ENCODE results near the gene RTP5.
"Not testable (repeated sequence)": the region's sequence is repeated elsewhere in the genome, so short reads cannot be mapped to it uniquely, and the experiment has no call there.

Gene RTP5

DNA sequence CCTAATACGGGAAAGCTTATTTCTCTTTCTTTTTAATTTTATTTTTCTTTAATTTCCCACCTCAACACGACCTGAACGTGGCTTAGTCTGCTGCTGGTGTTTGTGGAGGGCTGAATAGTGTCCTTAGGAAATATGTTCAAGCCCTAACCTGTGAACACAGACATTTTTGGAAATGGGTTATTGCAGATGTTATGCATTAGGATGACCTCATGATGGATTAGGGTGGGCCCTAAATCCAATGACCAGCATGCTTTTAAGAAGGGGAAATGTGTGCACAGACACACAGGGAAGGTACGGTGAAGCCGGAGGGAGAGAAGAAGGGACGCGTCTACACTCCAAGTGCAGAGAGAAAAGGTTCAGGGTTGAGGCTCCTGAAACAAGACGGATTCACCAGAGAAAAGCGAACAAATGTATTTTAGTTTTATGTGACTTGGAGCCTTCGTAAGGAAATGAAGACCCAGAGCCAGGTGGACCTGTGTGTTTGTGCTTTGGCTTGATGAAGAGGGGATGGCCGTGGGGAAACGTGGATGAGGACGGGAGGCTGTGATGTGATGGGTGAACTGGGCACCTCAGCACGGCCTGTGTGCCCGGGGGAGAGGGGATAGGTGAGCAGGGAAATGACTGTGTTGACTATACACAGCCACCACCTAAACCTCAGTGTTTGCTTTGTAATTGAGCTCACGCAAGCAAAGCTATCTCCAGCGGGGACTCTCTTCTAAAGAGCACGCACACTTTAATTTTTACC, 37.5 kb downstream of the RTP5 start:
- Histone ChIP-seq H3K4me3 (ENCODE audit: insufficient read depth, low read length, poor library complexity, severe bottlenecking) (no peak overlapping the region), H3K9me2 (replicated peaks; ENCODE audit: insufficient read depth, low read length) (no peaks in the 10 kb centered on the region), H4K20me1 (ENCODE audit: low read depth, low read length) (no peaks in the 10 kb centered on the region), H3K27me3 (ENCODE audit: low read length) (no peaks in the 10 kb centered on the region), H3K4me2 (ENCODE audit: low read depth, low read length, poor library complexity, severe bottlenecking) (no peak overlapping the region), H3K27ac (ENCODE audit: low read depth, low read length) (no peak overlapping the region), H3K36me3 (ENCODE audit: low read length) (no peaks in the 10 kb centered on the region), H3F3A (ENCODE audit: insufficient read depth) (no peaks in the 10 kb centered on the region), H3K9ac (ENCODE audit: low read length) (no peak overlapping the region), H3K79me2 (ENCODE audit: insufficient read depth, low read length) (no peaks in the 10 kb centered on the region), H3K9me3 (ENCODE audit: insufficient read depth, low read length) (no peaks in the 10 kb centered on the region), H2AFZ (ENCODE audit: low read depth, low read length, severe bottlenecking) (no peak overlapping the region)
- TF ChIP-seq, protein P1, sequence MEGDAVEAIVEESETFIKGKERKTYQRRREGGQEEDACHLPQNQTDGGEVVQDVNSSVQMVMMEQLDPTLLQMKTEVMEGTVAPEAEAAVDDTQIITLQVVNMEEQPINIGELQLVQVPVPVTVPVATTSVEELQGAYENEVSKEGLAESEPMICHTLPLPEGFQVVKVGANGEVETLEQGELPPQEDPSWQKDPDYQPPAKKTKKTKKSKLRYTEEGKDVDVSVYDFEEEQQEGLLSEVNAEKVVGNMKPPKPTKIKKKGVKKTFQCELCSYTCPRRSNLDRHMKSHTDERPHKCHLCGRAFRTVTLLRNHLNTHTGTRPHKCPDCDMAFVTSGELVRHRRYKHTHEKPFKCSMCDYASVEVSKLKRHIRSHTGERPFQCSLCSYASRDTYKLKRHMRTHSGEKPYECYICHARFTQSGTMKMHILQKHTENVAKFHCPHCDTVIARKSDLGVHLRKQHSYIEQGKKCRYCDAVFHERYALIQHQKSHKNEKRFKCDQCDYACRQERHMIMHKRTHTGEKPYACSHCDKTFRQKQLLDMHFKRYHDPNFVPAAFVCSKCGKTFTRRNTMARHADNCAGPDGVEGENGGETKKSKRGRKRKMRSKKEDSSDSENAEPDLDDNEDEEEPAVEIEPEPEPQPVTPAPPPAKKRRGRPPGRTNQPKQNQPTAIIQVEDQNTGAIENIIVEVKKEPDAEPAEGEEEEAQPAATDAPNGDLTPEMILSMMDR (IDR thresholded peaks at IDR 0.05; ENCODE audit: insufficient read depth, low read length, poor library complexity, severe bottlenecking): no peak
- no peak for TF ChIP-seq EZH2phosphoT487 (conservative IDR thresholded peaks at IDR 0.05; ENCODE audit: low read length)

DNA sequence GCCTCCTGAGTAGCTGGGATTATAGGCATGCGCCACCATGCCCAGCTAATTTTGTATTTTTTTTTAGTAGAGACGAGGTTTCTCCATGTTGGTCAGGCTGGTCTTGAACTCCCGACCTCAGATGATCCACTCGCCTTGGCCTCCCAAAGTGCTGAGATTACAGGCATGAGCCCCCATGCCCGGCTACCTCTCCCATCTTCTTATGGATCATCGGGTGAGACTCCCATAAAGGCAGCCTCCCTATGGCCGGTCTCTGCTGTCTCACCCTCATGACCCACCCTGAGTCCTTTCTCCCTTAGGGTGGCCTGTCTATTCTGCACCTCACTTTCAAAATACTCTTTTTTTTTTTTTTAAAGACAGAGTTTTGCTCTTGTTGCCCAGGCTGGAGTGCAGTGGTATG, 38.3 kb downstream of the RTP5 start:
- H3K9me2 ChIP-seq (replicated peaks; ENCODE audit: insufficient read depth, low read length); H3K9ac ChIP-seq (ENCODE audit: low read length); H3K79me2 ChIP-seq (ENCODE audit: insufficient read depth, low read length); H3K27ac ChIP-seq (ENCODE audit: low read depth, low read length); H3F3A ChIP-seq (ENCODE audit: insufficient read depth); H3K9me3 ChIP-seq (ENCODE audit: insufficient read depth, low read length); H4K20me1 ChIP-seq (ENCODE audit: low read depth, low read length); H3K4me3 ChIP-seq (ENCODE audit: insufficient read depth, low read length, poor library complexity, severe bottlenecking); H3K36me3 ChIP-seq (ENCODE audit: low read length); H3K27me3 ChIP-seq (ENCODE audit: low read length); H3K4me2 ChIP-seq (ENCODE audit: low read depth, low read length, poor library complexity, severe bottlenecking); H2AFZ ChIP-seq (ENCODE audit: low read depth, low read length, severe bottlenecking): not testable (repeated sequence)

DNA sequence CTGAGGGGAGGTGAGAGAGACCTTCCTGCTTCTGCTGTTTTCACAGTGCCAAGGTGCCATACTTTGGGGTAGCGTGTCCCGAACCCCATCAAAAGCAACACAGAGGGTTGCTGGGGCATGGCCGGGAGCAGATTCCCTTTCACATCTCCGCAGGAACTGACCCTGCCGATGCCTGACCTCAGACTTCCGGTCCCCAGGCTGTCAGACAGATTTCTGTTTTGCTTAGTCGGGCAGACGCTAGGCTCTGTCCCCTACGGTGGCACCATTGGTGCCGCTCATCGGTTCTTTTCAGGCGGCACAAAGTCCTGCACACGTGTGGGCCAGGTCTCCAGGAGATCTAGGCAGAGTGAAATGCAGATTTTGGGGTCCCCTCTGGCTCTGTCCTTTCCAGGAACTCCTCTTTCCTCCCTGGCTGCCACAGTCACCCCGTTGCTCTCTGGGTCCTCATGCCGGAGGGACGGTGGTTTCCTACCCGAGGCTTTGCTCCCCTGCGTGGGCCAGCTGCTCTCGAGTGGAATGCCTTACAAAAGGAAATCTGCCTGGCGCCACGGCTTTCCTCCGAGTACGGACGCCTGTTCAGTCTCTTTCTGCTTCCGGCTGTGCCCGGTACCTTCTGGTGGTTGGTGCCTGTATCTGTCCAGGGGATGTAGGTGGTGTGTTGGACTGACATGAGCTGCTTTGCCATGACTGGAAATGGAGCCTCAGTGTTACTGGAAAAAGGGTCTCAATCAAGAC, 39.3 kb downstream of the RTP5 start:
- H2AFZ ChIP-seq (ENCODE audit: low read depth, low read length, severe bottlenecking): no peak overlapping the region
- H3K4me3 ChIP-seq (ENCODE audit: insufficient read depth, low read length, poor library complexity, severe bottlenecking): no peak overlapping the region
- no peaks in the 10 kb centered on the region for H3K9me3 ChIP-seq (ENCODE audit: insufficient read depth, low read length)
- no peak overlapping the region for H3K9ac ChIP-seq (ENCODE audit: low read length)
- H3K27ac ChIP-seq (ENCODE audit: low read depth, low read length): no peak overlapping the region
- no peaks in the 10 kb centered on the region for H3K79me2 ChIP-seq (ENCODE audit: insufficient read depth, low read length)
- H3K4me2 ChIP-seq (ENCODE audit: low read depth, low read length, poor library complexity, severe bottlenecking): no peak overlapping the region
- H3K36me3 ChIP-seq (ENCODE audit: low read length): no peaks in the 10 kb centered on the region
- no peaks in the 10 kb centered on the region for H3F3A ChIP-seq (ENCODE audit: insufficient read depth)
- H3K27me3 ChIP-seq (ENCODE audit: low read length): no peaks in the 10 kb centered on the region
- TF ChIP-seq, protein P1 (IDR thresholded peaks at IDR 0.05; ENCODE audit: insufficient read depth, low read length, poor library complexity, severe bottlenecking): no peak
- no peak for TF ChIP-seq EZH2phosphoT487 (conservative IDR thresholded peaks at IDR 0.05; ENCODE audit: low read length)
- no peaks in the 10 kb centered on the region for H3K9me2 ChIP-seq (replicated peaks; ENCODE audit: insufficient read depth, low read length)
- H4K20me1 ChIP-seq (ENCODE audit: low read depth, low read length): no peaks in the 10 kb centered on the region

DNA sequence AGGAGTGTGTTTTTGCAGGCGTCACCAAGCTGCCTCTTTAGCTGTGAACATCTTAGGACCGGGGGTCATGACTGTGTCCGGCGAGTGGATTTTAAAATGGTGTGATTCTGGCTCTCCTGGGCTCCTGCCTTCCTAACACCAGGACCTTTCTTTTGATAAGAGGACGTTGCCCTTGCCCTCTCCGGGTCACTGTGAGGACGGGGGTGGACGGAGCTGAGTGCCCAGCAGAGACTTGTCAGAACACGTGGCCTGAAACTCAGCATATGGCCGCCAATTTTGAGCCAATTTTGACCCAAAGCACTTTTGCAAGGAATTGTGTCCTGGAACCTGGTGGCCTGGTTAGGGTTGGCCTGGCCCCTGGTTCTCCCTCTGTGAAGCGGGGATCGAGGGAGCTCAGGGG, 40.2 kb downstream of the RTP5 start:
- no peak overlapping the region for H3K4me3 ChIP-seq (ENCODE audit: insufficient read depth, low read length, poor library complexity, severe bottlenecking)
- H3K9me2 ChIP-seq (replicated peaks; ENCODE audit: insufficient read depth, low read length): no peaks in the 10 kb centered on the region
- no peak overlapping the region for H3K4me2 ChIP-seq (ENCODE audit: low read depth, low read length, poor library complexity, severe bottlenecking)
- no peaks in the 10 kb centered on the region for H3K36me3 ChIP-seq (ENCODE audit: low read length)
- H2AFZ ChIP-seq (ENCODE audit: low read depth, low read length, severe bottlenecking): no peak overlapping the region
- TF ChIP-seq, protein P1 (IDR thresholded peaks at IDR 0.05; ENCODE audit: insufficient read depth, low read length, poor library complexity, severe bottlenecking): no peak
- TF ChIP-seq EZH2phosphoT487 (conservative IDR thresholded peaks at IDR 0.05; ENCODE audit: low read length): no peak
- H4K20me1 ChIP-seq (ENCODE audit: low read depth, low read length): no peaks in the 10 kb centered on the region
- no peak overlapping the region for H3K27ac ChIP-seq (ENCODE audit: low read depth, low read length)
- no peak overlapping the region for H3K9ac ChIP-seq (ENCODE audit: low read length)
- no peaks in the 10 kb centered on the region for H3K79me2 ChIP-seq (ENCODE audit: insufficient read depth, low read length)
- H3K27me3 ChIP-seq (ENCODE audit: low read length): no peaks in the 10 kb centered on the region
- H3F3A ChIP-seq (ENCODE audit: insufficient read depth): no peaks in the 10 kb centered on the region
- no peaks in the 10 kb centered on the region for H3K9me3 ChIP-seq (ENCODE audit: insufficient read depth, low read length)
